ENCODE data around the gene SLC19A1.

- TF ChIP-seq CTCF (IDR thresholded peaks at IDR 0.05) (no peak), POLR2AphosphoS5 (IDR thresholded peaks at IDR 0.05) (no peak)
These were observed 42.5 kb upstream of the SLC19A1 start for GRCh38 chr21:45584786-45585185.
